Testis (tissue), 2 donors: ENCODE data around the gene TFAP2B.

Experiments used
- POLR2A ChIP-seq: fragments of 450-650 bp; IDR thresholded peaks from one replicate; pipeline ENCODE4 v1.6.1; 2017; ENCODE audit warnings: antibody characterized with exemption, mild to moderate bottlenecking, moderate library complexity
- TF ChIP-seq, protein P1 (sequence below), 3 experiments: fragments of 450-650 bp in 2 of 3; fragments of 200-600 bp in 1 of 3; sonication (generic) in 1 of 3; IDR thresholded peaks; one replicate each; pipeline ENCODE4 v1.5.1; 2016 to 2019; ENCODE audit warnings: antibody characterized with exemption in 3 of 3, mild to moderate bottlenecking in 2 of 3, moderate library complexity in 1 of 3

DNA sequence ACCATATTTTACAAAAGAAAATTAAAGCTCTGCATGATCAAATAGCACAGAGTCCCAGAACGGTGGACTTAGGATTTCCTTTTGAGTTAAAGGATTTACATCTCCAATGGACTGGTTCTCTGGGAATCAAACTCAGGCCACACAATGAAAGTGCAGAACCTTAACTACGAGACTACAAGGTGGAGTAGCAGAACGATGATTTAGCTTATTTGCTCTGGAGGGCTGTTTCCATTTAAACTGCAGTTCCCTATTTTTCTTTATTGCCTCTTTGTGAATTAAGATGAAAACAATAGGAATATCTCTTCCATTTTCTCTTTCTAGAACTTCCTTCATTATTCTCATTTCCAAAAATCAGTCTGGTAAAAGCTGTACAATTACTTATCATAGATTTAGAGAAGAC, 65.7 kb downstream of the TFAP2B start:
- TF ChIP-seq, protein P1, sequence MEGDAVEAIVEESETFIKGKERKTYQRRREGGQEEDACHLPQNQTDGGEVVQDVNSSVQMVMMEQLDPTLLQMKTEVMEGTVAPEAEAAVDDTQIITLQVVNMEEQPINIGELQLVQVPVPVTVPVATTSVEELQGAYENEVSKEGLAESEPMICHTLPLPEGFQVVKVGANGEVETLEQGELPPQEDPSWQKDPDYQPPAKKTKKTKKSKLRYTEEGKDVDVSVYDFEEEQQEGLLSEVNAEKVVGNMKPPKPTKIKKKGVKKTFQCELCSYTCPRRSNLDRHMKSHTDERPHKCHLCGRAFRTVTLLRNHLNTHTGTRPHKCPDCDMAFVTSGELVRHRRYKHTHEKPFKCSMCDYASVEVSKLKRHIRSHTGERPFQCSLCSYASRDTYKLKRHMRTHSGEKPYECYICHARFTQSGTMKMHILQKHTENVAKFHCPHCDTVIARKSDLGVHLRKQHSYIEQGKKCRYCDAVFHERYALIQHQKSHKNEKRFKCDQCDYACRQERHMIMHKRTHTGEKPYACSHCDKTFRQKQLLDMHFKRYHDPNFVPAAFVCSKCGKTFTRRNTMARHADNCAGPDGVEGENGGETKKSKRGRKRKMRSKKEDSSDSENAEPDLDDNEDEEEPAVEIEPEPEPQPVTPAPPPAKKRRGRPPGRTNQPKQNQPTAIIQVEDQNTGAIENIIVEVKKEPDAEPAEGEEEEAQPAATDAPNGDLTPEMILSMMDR (IDR thresholded peaks at IDR 0.05), result no peak
- TF ChIP-seq POLR2A, result no peak
